ENCODE data around the gene LAD1. TPM values are rescaled to one million over a fixed set of nuclear protein-coding genes. Genes with fewer than 3 reads are reported as not detected.

The LAD1 gene
- polyA plus RNA-seq, 2 of the 4 experiments (the other 2 are of a cell fraction): 0.19 to 1.1 TPM

- H3K4me2 ChIP-seq: no peak overlapping the region
- CTCF ChIA-PET: interaction anchor here (1.1 to 5.1 kb wide), 5 partner anchors 16 to 77 kb away, joined by 4 to 32 read pairs (median 5); no protein-coding TSS in a partner anchor
- H3K4me3 ChIP-seq: no peak overlapping the region
- no peak for ATAC-seq
- no peak for DNase-seq (ENCODE audit: low read depth in 1 of 2, low spot score in 1 of 2)
- H3K9me3 ChIP-seq: no peaks in the 10 kb centered on the region
- TF ChIP-seq HOXB13 (CRISPR knock-in tag; IDR thresholded peaks at IDR 0.05; ENCODE audit: low read depth) (no peak), JUNB (IDR thresholded peaks at IDR 0.05) (no peak), ZC3H11A (IDR thresholded peaks at IDR 0.05) (no peak), BCL3 (IDR thresholded peaks at IDR 0.05) (no peak), SMC3 (IDR thresholded peaks at IDR 0.05) (no peak), PBX3 (IDR thresholded peaks at IDR 0.05) (no peak), CTCF (IDR thresholded peaks at IDR 0.05) (no peak), FOSL2 (IDR thresholded peaks at IDR 0.05) (no peak), FOSL2 (CRISPR knock-in tag; IDR thresholded peaks at IDR 0.05) (no peak), USF2 (IDR thresholded peaks at IDR 0.05) (no peak), MAFK (IDR thresholded peaks at IDR 0.05; ENCODE audit: partially characterized antibody) (no peak), JUN (IDR thresholded peaks at IDR 0.05) (no peak), NR3C1 (IDR thresholded peaks at IDR 0.05) (no peak), MYC (IDR thresholded peaks at IDR 0.05; ENCODE audit: borderline replicate concordance, low read length) (no peak), ESRRA (IDR thresholded peaks at IDR 0.05; ENCODE audit: borderline replicate concordance, low read length) (no peak), HMGXB4 (CRISPR knock-in tag; IDR thresholded peaks at IDR 0.05; ENCODE audit: borderline replicate concordance) (no peak), CBX8 (IDR thresholded peaks at IDR 0.05) (no peak), RAD21 (conservative IDR thresholded peaks at IDR 0.05 in 1 of 2, IDR thresholded peaks at IDR 0.05 in 1 of 2) (no peak)
- no peaks in the 10 kb centered on the region for H3K4me1 ChIP-seq
- POLR2A ChIA-PET: no interaction called here
- FAIRE-seq: no peak
- WGBS (ENCODE audit: missing lambda C conversion rate): 65% methylated on average over 7 of the region's 7 CpGs
- no peak overlapping the region for H3K27ac ChIP-seq
These were observed 68.0 kb downstream of the LAD1 start for GRCh38 chr1:201331166-201331565.

Other genes starting within 250 kb of the LAD1 start
- gene TMEM9, start 244.8 kb downstream of the LAD1 start, polyA plus RNA-seq (2011; rRNA removed): 97.0 and 119 TPM in 2 replicates
- 75.7 to 86.8 TPM (median 83.3 TPM) in 3 replicates for gene TMEM9, start 244.8 kb downstream of the LAD1 start, polyA plus RNA-seq (2017; fragmentation: RNase III; extraction: RNeasy Plus Mini Kit Qiagen cat#74134 plus additional on column Dnase treatment)
- gene IGFN1, start 208.5 kb downstream of the LAD1 start, polyA plus RNA-seq (2011; rRNA removed): 0.03 TPM in 2 replicates
- 2.7 to 4.7 TPM (median 4.6 TPM) in 3 replicates for gene IGFN1, start 208.5 kb downstream of the LAD1 start, polyA plus RNA-seq (2017; fragmentation: RNase III; extraction: RNeasy Plus Mini Kit Qiagen cat#74134 plus additional on column Dnase treatment)
- not detected in 2 replicates for gene PKP1, start 115.8 kb downstream of the LAD1 start, polyA plus RNA-seq (2011; rRNA removed)
- not detected in 3 replicates for gene PKP1, start 115.8 kb downstream of the LAD1 start, polyA plus RNA-seq (2017; fragmentation: RNase III; extraction: RNeasy Plus Mini Kit Qiagen cat#74134 plus additional on column Dnase treatment)
- not detected in 2 replicates for gene TNNT2, start 21.6 kb downstream of the LAD1 start, polyA plus RNA-seq (2011; rRNA removed)
- gene TNNT2, start 21.6 kb downstream of the LAD1 start, polyA plus RNA-seq (2017; fragmentation: RNase III; extraction: RNeasy Plus Mini Kit Qiagen cat#74134 plus additional on column Dnase treatment): 0.09 to 0.10 TPM (median 0.09 TPM) in 3 replicates
- gene TNNI1, start 22.4 kb upstream of the LAD1 start, polyA plus RNA-seq (2011; rRNA removed): not detected in 2 replicates
- gene TNNI1, start 22.4 kb upstream of the LAD1 start, polyA plus RNA-seq (2017; fragmentation: RNase III; extraction: RNeasy Plus Mini Kit Qiagen cat#74134 plus additional on column Dnase treatment): not detected in 3 replicates
- gene PHLDA3, start 69.9 kb upstream of the LAD1 start, polyA plus RNA-seq (2011; rRNA removed): 34.3 and 40.5 TPM in 2 replicates
- 83.1 to 91.1 TPM (median 83.5 TPM) in 3 replicates for gene PHLDA3, start 69.9 kb upstream of the LAD1 start, polyA plus RNA-seq (2017; fragmentation: RNase III; extraction: RNeasy Plus Mini Kit Qiagen cat#74134 plus additional on column Dnase treatment)
- gene CSRP1, start 107.8 kb upstream of the LAD1 start, polyA plus RNA-seq (2011; rRNA removed): 256 and 277 TPM in 2 replicates
- 655 to 819 TPM (median 717 TPM) in 3 replicates for gene CSRP1, start 107.8 kb upstream of the LAD1 start, polyA plus RNA-seq (2017; fragmentation: RNase III; extraction: RNeasy Plus Mini Kit Qiagen cat#74134 plus additional on column Dnase treatment)
- 3.7 and 6.4 TPM in 2 replicates for gene NAV1, start 139.8 kb upstream of the LAD1 start, polyA plus RNA-seq (2011; rRNA removed)
- 6.1 to 8.4 TPM (median 6.6 TPM) in 3 replicates for gene NAV1, start 139.8 kb upstream of the LAD1 start, polyA plus RNA-seq (2017; fragmentation: RNase III; extraction: RNeasy Plus Mini Kit Qiagen cat#74134 plus additional on column Dnase treatment)

Data from A549 (cell line).